Liver (tissue), 9 donors: ENCODE results near the gene MECP2. TPM values are rescaled to one million over a fixed set of nuclear protein-coding genes. Genes with fewer than 3 reads are reported as not detected.

ENCODE experiments used
- DNase-seq: peaks from one replicate; pipeline ENCODE4 v3.0.0-alpha.2; 2017; ENCODE audit warnings: low spot score
- H3K27ac ChIP-seq, 2 donors: one replicate each; pipeline ENCODE4 v1.7.0; 2013; ENCODE audit warnings: inconsistent platforms in 2 of 2, low read length in 2 of 2, control low read depth in 1 of 2, low read depth in 1 of 2, mild to moderate bottlenecking in 1 of 2
- H3K27me3 ChIP-seq, 4 donors: one replicate each; pipeline versions ENCODE4 v1.6.1 to v1.7.0; 2013; ENCODE audit warnings: low read length in 3 of 4, inconsistent platforms in 1 of 4, mild to moderate bottlenecking in 1 of 4, moderate library complexity in 1 of 4; ENCODE audit not compliant: control insufficient read depth in 4 of 4, insufficient read depth in 4 of 4
- H3K36me3 ChIP-seq, 4 donors: one replicate each; pipeline versions ENCODE4 v1.6.1 to v1.7.0; 2013; ENCODE audit warnings: low read length in 3 of 4, mild to moderate bottlenecking in 3 of 4, low read depth in 1 of 4, moderate library complexity in 1 of 4; ENCODE audit not compliant: control insufficient read depth in 4 of 4, insufficient read depth in 3 of 4
- H3K4me1 ChIP-seq, 4 donors: one replicate each; pipeline versions ENCODE4 v1.6.1 to v1.7.0; 2013; ENCODE audit warnings: low read length in 3 of 4, mild to moderate bottlenecking in 3 of 4, moderate library complexity in 1 of 4; ENCODE audit not compliant: control insufficient read depth in 4 of 4, insufficient read depth in 4 of 4
- H3K4me3 ChIP-seq, 3 donors: one replicate each; pipeline versions ENCODE4 v1.6.1 to v1.7.0; 2013; ENCODE audit warnings: low read length in 3 of 3, control low read depth in 1 of 3, low read depth in 1 of 3, mild to moderate bottlenecking in 1 of 3
- H3K9ac ChIP-seq, 2 donors: one replicate each; pipeline ENCODE4 v1.7.0; 2013; ENCODE audit warnings: low read length in 2 of 2, mild to moderate bottlenecking in 2 of 2, moderate library complexity in 2 of 2, control low read depth in 1 of 2, low read depth in 1 of 2
- H3K9me3 ChIP-seq, 4 donors: one replicate each; pipeline versions ENCODE4 v1.6.1 to v1.7.0; 2013; ENCODE audit warnings: low read length in 3 of 4; ENCODE audit not compliant: control insufficient read depth in 4 of 4
- FOXA1 ChIP-seq: IDR thresholded peaks from 2 replicates; pipeline ENCODE4 v1.6.1; 2016; ENCODE audit warnings: antibody characterized with exemption
- FOXA2 ChIP-seq: IDR thresholded peaks from 2 replicates; pipeline ENCODE4 v1.6.1; 2016; ENCODE audit warnings: antibody characterized with exemption
- GABPA ChIP-seq, 2 donors: IDR thresholded peaks in 1 of 2; conservative IDR thresholded peaks in 1 of 2; 2 replicates each; pipeline ENCODE4 v1.6.1; 2016; ENCODE audit warnings: antibody characterized with exemption in 2 of 2, mild to moderate bottlenecking in 1 of 2, moderate library complexity in 1 of 2
- HNF4A ChIP-seq, 2 donors: conservative IDR thresholded peaks; 2 replicates each; pipeline ENCODE4 v1.6.1; 2016; ENCODE audit warnings: antibody characterized with exemption in 2 of 2, mild to moderate bottlenecking in 2 of 2
- HNF4G ChIP-seq: IDR thresholded peaks from 2 replicates; pipeline ENCODE4 v1.6.1; 2016; ENCODE audit warnings: antibody characterized with exemption
- JUND ChIP-seq, 2 donors: IDR thresholded peaks; 2 replicates each; pipeline ENCODE4 v1.6.1; 2016; ENCODE audit warnings: antibody characterized with exemption in 2 of 2
- NR2F2 ChIP-seq: IDR thresholded peaks from 2 replicates; pipeline ENCODE4 v1.6.1; 2016; ENCODE audit warnings: antibody characterized with exemption
- RAD21 ChIP-seq, 2 donors: IDR thresholded peaks; 2 replicates each; pipeline ENCODE4 v1.6.1; 2016; ENCODE audit warnings: antibody characterized with exemption in 2 of 2, mild to moderate bottlenecking in 2 of 2
- SP1 ChIP-seq: IDR thresholded peaks from 2 replicates; pipeline ENCODE4 v1.6.1; 2018; ENCODE audit warnings: antibody characterized with exemption, mild to moderate bottlenecking
- TAF1 ChIP-seq: conservative IDR thresholded peaks from 2 replicates; pipeline ENCODE4 v1.6.1; 2016; ENCODE audit warnings: antibody characterized with exemption, mild to moderate bottlenecking
- YY1 ChIP-seq: IDR thresholded peaks from 2 replicates; pipeline ENCODE4 v1.6.1; 2016; ENCODE audit warnings: antibody characterized with exemption, mild to moderate bottlenecking
- WGBS: extraction: QIAGEN DNeasy Blood & Tissue Kit; methylation state at CpG from one replicate; pipeline ENCODE4 v1.1.7; 2013; 5-methylcytosine and 5-hydroxymethylcytosine counted together
- polyA plus RNA-seq, 2 donors: library from polyadenylated mRNA; stranded (reverse) in 1 of 2; unstranded in 1 of 2; fragments of 200-250 nt in 1 of 2; fragments of >200 nt in 1 of 2; fragmentation: Nextera tagmentation in 1 of 2; extraction: Ambion mirVana in 1 of 2; gene quantifications; one replicate each; pipeline versions ENCODE4 v1.2.1 to v1.2.3, GENCODE V29; 2013 to 2015
- total RNA-seq, 2 donors: library from RNA; depleted of rRNA; stranded (reverse); fragments of >200 nt; gene quantifications; one replicate each; pipeline ENCODE4 v1.2.3, GENCODE V29; 2014
- TF ChIP-seq, protein P1 (sequence below): IDR thresholded peaks from 2 replicates; pipeline ENCODE4 v1.6.1; 2016; ENCODE audit warnings: antibody characterized with exemption
- TF ChIP-seq, protein P2 (sequence below): fragments of 150-350 bp; IDR thresholded peaks from 2 replicates; pipeline ENCODE4 v1.5.1; 2017; ENCODE audit warnings: improper control_type of control experiment, low read depth, low read length; ENCODE audit not compliant: missing input control
- donor health status: healthy.
- donor health status: healthy.
- donor health status: healthy.
- donor health status: healthy.
- donor health status: healthy.

The MECP2 gene
- total and polyA plus RNA-seq, 4 donors = 6.9 to 22.0 (median 10.0) TPM

- WGBS = 89% methylated on average over 12 of the region's 12 CpGs
- DNase-seq = no peak
Measured at GRCh38 chrX:154140206-154140605, 42.7 kb upstream of the MECP2 start.

GRCh38 chrX:154138857-154139256, 41.3 kb upstream of the MECP2 start:
- Histone ChIP-seq H3K27me3 (no peaks in the 10 kb centered on the region), H3K4me1 (no peaks in the 10 kb centered on the region), H3K4me3 (no peak overlapping the region), H3K27ac (no peak overlapping the region), H3K9ac (no peak overlapping the region), H3K36me3 (no peaks in the 10 kb centered on the region), H3K9me3 (no peaks in the 10 kb centered on the region)
- TF ChIP-seq TAF1 = no peak
- TF ChIP-seq, protein P1, sequence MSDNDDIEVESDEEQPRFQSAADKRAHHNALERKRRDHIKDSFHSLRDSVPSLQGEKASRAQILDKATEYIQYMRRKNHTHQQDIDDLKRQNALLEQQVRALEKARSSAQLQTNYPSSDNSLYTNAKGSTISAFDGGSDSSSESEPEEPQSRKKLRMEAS = no peak
- TF ChIP-seq, protein P2, sequence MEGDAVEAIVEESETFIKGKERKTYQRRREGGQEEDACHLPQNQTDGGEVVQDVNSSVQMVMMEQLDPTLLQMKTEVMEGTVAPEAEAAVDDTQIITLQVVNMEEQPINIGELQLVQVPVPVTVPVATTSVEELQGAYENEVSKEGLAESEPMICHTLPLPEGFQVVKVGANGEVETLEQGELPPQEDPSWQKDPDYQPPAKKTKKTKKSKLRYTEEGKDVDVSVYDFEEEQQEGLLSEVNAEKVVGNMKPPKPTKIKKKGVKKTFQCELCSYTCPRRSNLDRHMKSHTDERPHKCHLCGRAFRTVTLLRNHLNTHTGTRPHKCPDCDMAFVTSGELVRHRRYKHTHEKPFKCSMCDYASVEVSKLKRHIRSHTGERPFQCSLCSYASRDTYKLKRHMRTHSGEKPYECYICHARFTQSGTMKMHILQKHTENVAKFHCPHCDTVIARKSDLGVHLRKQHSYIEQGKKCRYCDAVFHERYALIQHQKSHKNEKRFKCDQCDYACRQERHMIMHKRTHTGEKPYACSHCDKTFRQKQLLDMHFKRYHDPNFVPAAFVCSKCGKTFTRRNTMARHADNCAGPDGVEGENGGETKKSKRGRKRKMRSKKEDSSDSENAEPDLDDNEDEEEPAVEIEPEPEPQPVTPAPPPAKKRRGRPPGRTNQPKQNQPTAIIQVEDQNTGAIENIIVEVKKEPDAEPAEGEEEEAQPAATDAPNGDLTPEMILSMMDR = no peak
- TF ChIP-seq JUND (IDR thresholded peaks at IDR 0.05) = no peak
- no peak for TF ChIP-seq SP1
- 90% methylated on average over 10 of the region's 10 CpGs for WGBS
- DNase-seq = no peak

More at GRCh38 chrX:154140206-154140605, 42.7 kb upstream of the MECP2 start:
- TF ChIP-seq, protein P2 = no peak
- no peak for TF ChIP-seq TAF1
- no peak for TF ChIP-seq FOXA1
- no peak for TF ChIP-seq SP1
- no peak for TF ChIP-seq FOXA2
- TF ChIP-seq, protein P1 = no peak
- TF ChIP-seq HNF4A (conservative IDR thresholded peaks at IDR 0.05) = no peak
- TF ChIP-seq JUND (IDR thresholded peaks at IDR 0.05) = no peak
- TF ChIP-seq RAD21 (IDR thresholded peaks at IDR 0.05) = no peak
- no peak for TF ChIP-seq NR2F2
- TF ChIP-seq GABPA (IDR thresholded peaks at IDR 0.05 in 1 of 2, conservative IDR thresholded peaks at IDR 0.05 in 1 of 2) = no peak
- TF ChIP-seq YY1 = no peak
- TF ChIP-seq HNF4G = no peak
- no peaks in the 10 kb centered on the region for H3K9me3 ChIP-seq
- no peaks in the 10 kb centered on the region for H3K4me1 ChIP-seq
- no peak overlapping the region for H3K27ac ChIP-seq
- H3K27me3 ChIP-seq = no peaks in the 10 kb centered on the region
- no peaks in the 10 kb centered on the region for H3K36me3 ChIP-seq
- no peak overlapping the region for H3K9ac ChIP-seq
- no peak overlapping the region for H3K4me3 ChIP-seq

DNA sequence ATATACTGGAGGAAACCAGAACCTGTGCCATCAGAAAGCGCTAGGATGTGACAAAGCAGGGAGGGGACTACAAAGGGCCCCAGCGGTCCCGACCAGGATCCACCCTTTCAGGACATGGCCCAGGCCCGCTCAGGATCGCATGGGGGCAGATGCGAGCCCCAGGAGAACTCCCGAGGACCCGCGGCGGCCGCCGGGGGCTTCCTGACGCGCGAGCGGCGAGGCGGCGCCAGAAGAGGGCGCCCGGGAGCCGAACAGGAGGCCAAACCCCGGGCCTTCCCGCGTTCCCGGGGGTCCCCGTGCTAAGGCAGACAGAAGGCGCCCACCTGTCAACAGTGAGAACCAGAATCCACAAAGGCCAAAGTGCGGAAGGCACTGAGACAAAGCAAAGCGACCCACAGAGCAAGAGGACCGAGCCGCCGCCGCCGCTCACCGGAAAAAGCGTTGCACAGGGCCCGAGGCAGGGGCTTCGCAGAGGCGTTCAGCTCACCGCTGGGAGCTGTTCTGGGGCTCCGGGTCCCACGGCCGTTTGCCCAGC, 39.2 kb upstream of the MECP2 start:
- peak; percentile 62 to 75 for TF ChIP-seq RAD21 (IDR thresholded peaks at IDR 0.05)
- TF ChIP-seq, protein P2 = peak; percentile 47
- no peak for TF ChIP-seq YY1
- no peaks in the 10 kb centered on the region for H3K36me3 ChIP-seq
- 2% methylated on average over 44 of the region's 44 CpGs for WGBS
- peak overlapping the region in 1 of 3 donors; percentile 49 for H3K4me3 ChIP-seq
- no peaks in the 10 kb centered on the region for H3K27me3 ChIP-seq
- peak; percentile 67 for DNase-seq
- H3K9ac ChIP-seq = peak overlapping the region in 1 of 2 donors; percentile 53
- no peaks in the 10 kb centered on the region for H3K4me1 ChIP-seq
- H3K27ac ChIP-seq = peak overlapping the region in 1 of 2 donors; percentile 42
- no peaks in the 10 kb centered on the region for H3K9me3 ChIP-seq
